Stimulated activated naive CD8-positive, alpha-beta T cell treated with anti-CD3 and anti-CD28 coated beads, Interleukin-15, amount 100 ng/mL, for 72 hours (primary cell): ENCODE data around the gene MAGI1.
A peak's percentile ranks its signal among the peaks of the same experiment; 100 is the strongest.

Source experiments
- ATAC-seq: fragments of 150-1000 bp; cut with Tn5 transposase; 2 replicates; pipeline ENCODE4 v1.10.0; 2021; ENCODE audit warnings: mild to moderate bottlenecking, moderate library complexity
- DNase-seq, 2 donors: peaks; one replicate each; pipeline ENCODE4 v3.0.0; 2021 to 2022
- H3K27ac Mint-ChIP-seq, 2 donors: one replicate each; pipeline ENCODE4 v1.8.0; 2022; ENCODE audit warnings: mild to moderate bottlenecking in 2 of 2, mixed read lengths in 2 of 2, moderate library complexity in 2 of 2
- H3K27me3 Mint-ChIP-seq: one replicate; pipeline ENCODE4 v1.8.0; 2022; ENCODE audit warnings: mixed read lengths
- H3K4me1 Mint-ChIP-seq: one replicate; pipeline ENCODE4 v1.8.0; 2022; ENCODE audit warnings: mild to moderate bottlenecking, mixed read lengths
- H3K4me3 Mint-ChIP-seq, 2 donors: one replicate each; pipeline ENCODE4 v1.8.0; 2022; ENCODE audit warnings: mild to moderate bottlenecking in 2 of 2, mixed read lengths in 2 of 2, moderate library complexity in 1 of 2
- H3K9me3 Mint-ChIP-seq, 2 donors: one replicate each; pipeline ENCODE4 v1.8.0; 2022; ENCODE audit warnings: mixed read lengths in 2 of 2

MAGI1 gene

DNA sequence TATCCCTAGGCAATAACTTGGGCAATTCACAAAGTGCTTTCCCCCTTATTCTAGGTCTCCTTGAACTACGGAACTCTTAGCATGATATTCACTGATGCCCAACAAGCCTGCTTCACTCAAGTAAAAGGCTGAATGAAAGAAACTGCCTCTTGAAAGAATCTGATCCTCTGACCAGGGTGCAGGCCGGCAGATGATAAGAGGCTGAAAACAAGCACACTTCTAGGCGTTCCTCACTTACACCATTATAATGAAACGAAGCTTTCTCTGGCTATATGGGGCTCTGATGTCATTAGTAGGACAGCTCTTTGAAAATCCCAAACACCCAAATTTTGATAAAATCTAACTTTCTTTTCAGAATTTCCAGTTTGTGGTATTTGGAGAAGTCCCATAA is 28.4 kb downstream of the MAGI1 start:
- ATAC-seq, result no peak
- Mint-ChIP-seq H3K4me3 (no peak overlapping the region), H3K27me3 (peaks cover 19% of the 10 kb centered on the region)

DNA sequence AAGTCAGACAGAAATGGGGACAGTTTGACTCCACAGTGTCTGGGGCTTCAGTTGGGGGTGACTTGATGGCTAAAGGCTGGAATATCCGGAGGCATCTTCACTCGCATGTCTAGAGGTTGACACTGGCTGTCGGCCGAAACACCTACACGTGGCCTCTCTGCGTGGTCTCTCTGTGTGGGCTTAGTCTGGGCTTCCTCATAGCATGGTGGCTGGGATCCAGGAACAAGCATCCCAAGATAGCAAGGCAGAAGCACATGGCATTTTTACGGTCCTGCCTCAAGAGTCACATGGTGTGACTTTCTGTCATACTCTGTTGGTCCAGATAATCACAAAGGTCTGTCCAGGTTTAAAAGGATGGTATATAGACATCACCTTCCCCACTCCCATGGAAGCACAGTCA is 34.5 kb downstream of the MAGI1 start:
- Mint-ChIP-seq H3K9me3 (no peaks in the 10 kb centered on the region), H3K4me1 (no peaks in the 10 kb centered on the region), H3K27me3 (peaks cover 36% of the 10 kb centered on the region), H3K4me3 (no peak overlapping the region), H3K27ac (no peak overlapping the region)
- DNase-seq (no peak), ATAC-seq (no peak)

More for the DNA sequence above, 28.4 kb downstream of the MAGI1 start:
- H3K27ac Mint-ChIP-seq, result peak overlapping the region in 1 of 2 donors; percentile 78
- no peaks in the 10 kb centered on the region for H3K9me3 Mint-ChIP-seq
- DNase-seq, result no peak
- H3K4me1 Mint-ChIP-seq, result no peaks in the 10 kb centered on the region

DNA sequence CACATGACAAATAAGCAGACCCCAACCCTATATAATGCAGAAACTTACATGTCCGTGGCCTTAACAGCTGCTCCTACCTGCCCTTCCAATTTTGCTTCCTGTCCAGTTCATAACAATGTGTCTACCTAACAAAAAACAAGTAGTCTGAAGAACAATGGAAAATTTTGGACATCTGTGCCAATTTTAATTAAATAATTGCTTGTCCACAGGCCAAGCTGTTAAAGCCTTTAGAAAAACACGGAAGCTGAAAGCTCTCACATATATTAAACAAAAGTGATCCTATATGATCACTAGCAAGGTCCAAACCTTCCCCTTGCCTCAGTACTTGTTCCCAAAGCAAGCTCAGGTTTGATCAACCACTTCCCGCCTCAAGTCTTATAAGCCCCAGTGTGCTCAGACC is 37.1 kb downstream of the MAGI1 start:
- Mint-ChIP-seq H3K9me3 (no peaks in the 10 kb centered on the region), H3K27me3 (peaks cover 17% of the 10 kb centered on the region), H3K27ac (no peak overlapping the region), H3K4me1 (no peaks in the 10 kb centered on the region), H3K4me3 (no peak overlapping the region)
- no peak for DNase-seq
- ATAC-seq, result no peak

DNA sequence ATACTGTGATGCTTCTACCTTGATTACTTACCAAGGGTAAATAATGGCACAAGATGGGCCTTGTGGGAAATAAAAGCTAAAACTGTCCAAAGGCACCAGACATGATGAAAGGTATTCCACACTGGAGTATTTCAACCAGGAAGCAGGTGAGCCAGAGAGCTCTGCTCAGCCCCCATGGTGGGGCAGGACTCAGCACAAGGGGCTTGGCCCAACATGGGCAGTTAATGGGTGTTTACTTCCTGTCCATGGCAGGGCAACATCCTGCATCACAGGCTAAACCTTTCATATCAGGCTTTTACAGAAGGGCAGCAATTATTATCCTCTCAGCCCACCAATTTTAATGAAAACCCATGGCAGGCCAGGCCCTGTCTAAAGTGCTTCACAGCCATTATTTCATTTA is 38.2 kb downstream of the MAGI1 start:
- DNase-seq, result no peak
- no peaks in the 10 kb centered on the region for H3K4me1 Mint-ChIP-seq
- no peak for ATAC-seq
- no peak overlapping the region for H3K27ac Mint-ChIP-seq
- H3K4me3 Mint-ChIP-seq, result no peak overlapping the region
- peaks cover 17% of the 10 kb centered on the region for H3K27me3 Mint-ChIP-seq
- no peaks in the 10 kb centered on the region for H3K9me3 Mint-ChIP-seq

DNA sequence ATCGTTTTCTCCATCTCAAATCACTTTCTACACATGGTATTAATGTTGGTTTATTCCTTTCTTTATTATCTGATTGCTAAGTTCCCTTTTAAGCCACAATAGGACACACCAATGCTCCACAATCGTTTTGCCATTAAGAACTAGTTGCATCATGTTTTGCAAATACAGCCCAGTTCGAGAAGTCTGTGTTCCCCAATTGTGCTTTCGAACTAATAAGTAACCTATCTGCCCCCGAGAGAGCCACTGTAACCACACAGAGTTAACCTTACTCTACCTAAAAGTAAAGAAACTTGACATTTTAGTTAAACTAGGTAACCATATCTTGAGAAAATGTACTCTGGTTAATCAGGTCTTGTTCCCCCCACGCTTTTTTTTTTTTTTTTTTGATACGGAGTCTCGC is 39.1 kb downstream of the MAGI1 start:
- no peak for DNase-seq
- no peak overlapping the region for H3K27ac Mint-ChIP-seq
- no peak overlapping the region for H3K4me3 Mint-ChIP-seq
- no peaks in the 10 kb centered on the region for H3K4me1 Mint-ChIP-seq
- no peak for ATAC-seq
- peaks cover 16% of the 10 kb centered on the region for H3K27me3 Mint-ChIP-seq
- no peaks in the 10 kb centered on the region for H3K9me3 Mint-ChIP-seq

DNA sequence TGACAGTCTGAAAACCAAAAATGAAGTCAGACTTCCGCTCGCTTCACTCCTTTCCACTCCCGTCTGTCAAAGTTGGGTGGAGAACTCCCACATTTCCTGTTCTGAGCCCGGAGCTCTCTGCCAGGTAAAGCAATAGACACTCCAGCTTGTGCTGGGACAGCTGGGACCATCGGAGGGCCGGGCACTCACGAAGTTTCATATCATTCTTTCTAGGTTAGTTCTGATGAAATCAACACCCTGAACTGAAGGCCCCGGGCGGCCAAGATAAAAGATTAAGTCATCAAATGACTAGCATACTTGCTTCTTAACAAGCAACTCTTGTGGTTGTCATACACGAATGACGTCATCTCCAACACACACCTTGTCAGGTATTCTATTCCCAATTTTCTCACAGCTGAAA is 42.1 kb downstream of the MAGI1 start:
- peaks cover 0 to 4% of the 10 kb centered on the region in 2 donors for H3K9me3 Mint-ChIP-seq
- H3K27ac Mint-ChIP-seq, result no peak overlapping the region
- no peaks in the 10 kb centered on the region for H3K4me1 Mint-ChIP-seq
- ATAC-seq, result no peak
- H3K27me3 Mint-ChIP-seq, result no peaks in the 10 kb centered on the region
- no peak overlapping the region for H3K4me3 Mint-ChIP-seq
- no peak for DNase-seq

DNA sequence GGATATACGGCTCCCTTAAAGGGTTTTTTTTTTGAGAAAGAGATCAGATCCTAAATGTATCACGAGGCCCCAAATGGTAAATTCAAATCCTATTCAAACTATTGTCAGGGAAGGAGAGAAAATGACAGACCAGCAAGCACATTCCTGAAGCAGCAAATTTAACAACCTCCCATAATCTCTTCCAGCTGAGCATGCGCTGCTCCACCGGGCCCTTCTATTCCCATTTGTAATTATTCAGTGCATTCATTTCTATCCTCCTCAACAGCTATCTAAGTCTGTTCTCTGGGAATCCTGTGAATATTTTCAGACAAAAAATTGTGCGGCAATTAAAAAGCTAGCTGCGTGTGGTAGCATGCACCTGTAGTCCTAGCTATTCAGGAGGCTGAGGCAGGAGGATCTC is 43.2 kb downstream of the MAGI1 start:
- H3K4me3 Mint-ChIP-seq, result no peak overlapping the region
- DNase-seq, result no peak
- no peak overlapping the region for H3K27ac Mint-ChIP-seq
- H3K27me3 Mint-ChIP-seq, result no peaks in the 10 kb centered on the region
- peaks cover 0 to 4% of the 10 kb centered on the region in 2 donors for H3K9me3 Mint-ChIP-seq
- no peaks in the 10 kb centered on the region for H3K4me1 Mint-ChIP-seq
- no peak for ATAC-seq

DNA sequence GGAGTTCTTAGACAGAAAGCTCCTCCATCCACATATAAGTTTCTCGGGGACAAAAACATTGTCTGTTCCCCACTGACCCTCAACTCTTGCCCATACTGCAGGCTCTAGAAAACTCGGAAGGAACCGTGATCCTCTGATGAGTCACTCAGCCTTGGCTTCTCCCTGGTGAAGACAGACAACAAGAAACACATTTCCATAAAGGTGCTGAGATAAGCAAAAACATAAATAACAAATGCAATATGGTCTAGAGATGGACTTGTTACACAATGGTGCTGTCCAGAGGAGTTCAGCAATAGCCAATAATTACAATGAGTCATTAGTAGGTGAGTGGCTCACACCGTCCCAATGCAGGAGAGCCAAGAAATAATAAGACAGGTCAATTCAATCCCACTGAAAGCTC is 43.7 kb downstream of the MAGI1 start:
- peaks cover 0 to 4% of the 10 kb centered on the region in 2 donors for H3K9me3 Mint-ChIP-seq
- no peak for ATAC-seq
- H3K27me3 Mint-ChIP-seq, result no peaks in the 10 kb centered on the region
- H3K4me1 Mint-ChIP-seq, result no peaks in the 10 kb centered on the region
- no peak overlapping the region for H3K4me3 Mint-ChIP-seq
- H3K27ac Mint-ChIP-seq, result no peak overlapping the region
- DNase-seq, result no peak

DNA sequence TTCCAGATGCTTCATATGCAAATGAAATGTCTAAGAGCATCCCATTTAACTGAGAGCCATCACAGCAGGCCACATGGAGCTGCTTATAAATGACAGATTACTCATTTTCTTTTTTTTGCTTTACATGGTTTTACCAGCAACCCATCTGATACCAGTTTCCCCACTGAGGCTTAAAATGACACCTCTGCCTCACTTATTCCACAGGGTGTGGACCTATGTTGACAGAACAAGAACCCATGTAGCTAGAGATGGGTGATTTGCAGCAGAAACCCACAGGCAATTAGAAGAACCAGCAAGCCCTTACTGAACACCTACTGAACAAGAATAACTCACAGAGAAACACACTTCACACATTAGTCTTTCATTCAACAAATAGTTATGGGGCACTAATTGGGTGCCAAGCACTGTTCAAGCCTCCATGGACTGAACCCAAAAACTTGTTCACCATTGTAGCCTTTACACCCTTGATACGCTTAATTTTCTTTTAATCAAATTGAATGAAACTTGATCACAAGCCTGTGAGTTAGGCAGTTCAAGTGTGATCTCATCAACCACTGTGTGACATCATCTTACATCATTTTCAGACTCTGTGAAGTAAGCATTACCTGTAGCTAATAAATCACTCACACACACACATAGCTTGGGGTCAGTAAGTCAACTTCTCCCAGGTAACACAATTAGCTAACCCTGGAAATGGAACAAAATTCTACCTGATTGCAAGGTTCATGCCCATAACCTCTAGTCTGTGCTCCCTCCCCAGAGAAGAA is 45.4 kb downstream of the MAGI1 start:
- DNase-seq (no peak), ATAC-seq (no peak)
- Mint-ChIP-seq H3K27me3 (no peaks in the 10 kb centered on the region), H3K4me3 (no peak overlapping the region), H3K9me3 (peaks cover 0 to 4% of the 10 kb centered on the region in 2 donors), H3K27ac (no peak overlapping the region), H3K4me1 (no peaks in the 10 kb centered on the region)

DNA sequence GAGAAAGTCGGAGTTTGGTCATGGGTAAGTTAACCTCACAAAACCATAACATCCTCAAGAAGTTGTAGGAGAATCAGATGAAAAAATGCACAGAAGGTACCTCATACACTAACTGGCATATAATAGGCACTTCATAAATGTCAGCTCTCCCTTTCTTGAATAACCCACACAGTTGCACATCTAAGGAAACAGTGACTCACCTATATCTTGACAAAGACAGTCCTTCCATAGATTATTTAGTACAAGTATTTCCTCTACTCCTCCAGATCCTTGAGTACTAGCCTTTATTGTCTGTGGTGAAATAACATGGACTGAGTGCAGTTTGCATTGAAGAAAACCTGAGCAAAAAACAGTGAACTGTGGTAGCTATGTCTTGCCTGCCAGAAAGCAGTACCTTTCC is 46.6 kb downstream of the MAGI1 start:
- ATAC-seq (no peak), DNase-seq (no peak)
- H3K4me3 Mint-ChIP-seq, result no peak overlapping the region
- no peaks in the 10 kb centered on the region for H3K27me3 Mint-ChIP-seq
- H3K9me3 Mint-ChIP-seq, result peaks cover 0 to 4% of the 10 kb centered on the region in 2 donors
- no peaks in the 10 kb centered on the region for H3K4me1 Mint-ChIP-seq
- no peak overlapping the region for H3K27ac Mint-ChIP-seq

DNA sequence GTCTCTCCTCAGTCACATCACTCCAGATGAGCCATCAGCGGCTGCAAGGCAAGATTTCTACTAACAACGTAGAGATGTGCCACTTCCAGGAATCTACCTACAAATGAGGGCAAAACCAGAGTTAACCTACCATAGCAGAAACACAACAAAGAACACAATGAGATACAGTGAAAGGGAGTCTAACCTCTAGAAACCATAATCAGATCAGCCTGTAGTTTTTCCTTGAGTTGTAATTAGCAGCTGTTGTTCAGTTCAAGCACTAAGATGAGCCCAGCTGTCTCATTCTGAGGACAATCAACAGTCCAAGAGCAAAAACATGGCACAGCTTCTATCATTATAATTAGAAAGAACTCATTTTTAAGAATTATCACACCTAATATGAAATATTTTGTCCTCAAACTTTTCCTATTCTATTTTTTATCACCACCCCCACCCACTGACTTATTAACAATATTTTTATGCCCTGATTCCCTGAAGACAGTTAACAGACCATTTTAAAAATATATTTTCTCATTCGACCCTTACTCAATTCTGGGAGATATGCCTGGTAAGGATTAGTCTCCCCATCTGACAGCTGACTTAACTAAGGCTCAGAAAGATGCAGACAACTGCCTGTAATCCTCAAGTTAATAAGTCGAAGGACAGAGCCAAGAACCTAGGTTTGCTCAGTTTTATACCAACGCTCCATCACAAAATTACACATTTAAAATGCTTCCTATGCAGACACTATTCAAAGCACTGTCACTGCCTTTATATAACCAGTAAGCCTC is 50.1 kb downstream of the MAGI1 start:
- Mint-ChIP-seq H3K27ac (no peak overlapping the region), H3K4me1 (no peaks in the 10 kb centered on the region), H3K27me3 (no peaks in the 10 kb centered on the region), H3K9me3 (no peaks in the 10 kb centered on the region), H3K4me3 (no peak overlapping the region)
- DNase-seq (no peak), ATAC-seq (no peak)

DNA sequence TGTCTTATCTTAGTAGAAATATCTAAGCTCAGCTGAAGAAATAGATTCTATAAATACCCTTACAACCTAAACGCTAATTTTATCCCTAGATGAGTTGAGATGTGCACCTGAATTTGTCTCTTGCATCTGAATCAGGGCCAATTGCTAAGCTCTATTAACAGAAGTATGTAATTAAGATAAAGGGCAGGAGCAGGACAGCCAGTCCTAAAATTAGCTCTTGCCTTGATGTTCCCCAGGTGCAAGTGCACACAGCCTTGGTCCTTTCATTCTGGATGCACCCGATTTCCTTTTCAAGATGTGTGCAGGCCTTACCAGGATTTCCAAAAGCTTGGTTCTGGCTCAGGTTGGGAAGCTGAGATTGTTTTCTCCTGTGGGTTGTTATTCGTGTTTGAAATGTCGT is 52.4 kb downstream of the MAGI1 start:
- H3K4me3 Mint-ChIP-seq, result no peak overlapping the region
- H3K9me3 Mint-ChIP-seq, result no peaks in the 10 kb centered on the region
- ATAC-seq (no peak), DNase-seq (no peak)
- H3K4me1 Mint-ChIP-seq, result no peaks in the 10 kb centered on the region
- no peak overlapping the region for H3K27ac Mint-ChIP-seq
- no peaks in the 10 kb centered on the region for H3K27me3 Mint-ChIP-seq

DNA sequence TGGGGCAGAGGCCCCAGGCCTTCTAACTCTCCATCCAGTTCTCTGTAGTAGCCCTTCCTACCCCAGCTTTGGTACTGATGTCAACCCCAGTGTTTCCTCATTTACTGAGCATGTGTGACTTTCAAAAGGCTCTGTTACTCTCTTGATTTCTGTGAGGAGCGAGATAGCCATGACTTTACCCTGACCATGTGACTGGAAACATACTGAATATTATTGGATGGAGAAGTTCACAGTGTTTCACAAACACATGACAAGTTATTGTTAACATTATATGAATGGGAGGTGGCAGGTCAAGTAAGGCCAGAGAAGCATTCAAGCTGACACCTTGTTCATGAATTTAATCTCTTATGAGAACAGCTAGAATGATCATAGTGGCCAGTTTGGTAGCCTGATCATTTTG is 53.7 kb downstream of the MAGI1 start:
- H3K9me3 Mint-ChIP-seq, result no peaks in the 10 kb centered on the region
- no peak overlapping the region for H3K4me3 Mint-ChIP-seq
- ATAC-seq, result no peak

DNA sequence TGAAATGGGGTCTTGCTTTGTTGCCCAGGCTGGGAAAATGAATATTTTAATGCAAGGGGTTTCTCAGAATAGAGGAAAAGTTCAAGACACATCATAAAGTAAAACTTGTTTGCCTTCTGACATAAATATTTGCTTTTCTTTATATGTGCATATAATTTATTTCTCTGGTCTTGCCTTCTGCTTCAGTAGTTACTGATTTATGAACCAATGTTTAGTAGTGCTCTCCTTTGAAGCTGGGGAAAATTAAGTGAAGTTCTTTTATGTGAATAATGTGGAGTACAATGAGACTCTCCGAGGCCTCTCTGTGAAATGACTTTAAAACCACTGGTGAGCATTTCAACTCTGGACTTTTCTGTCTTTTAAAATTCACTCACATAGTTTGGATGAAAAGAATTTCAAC is 55.6 kb downstream of the MAGI1 start:
- peaks cover 1% of the 10 kb centered on the region for H3K27me3 Mint-ChIP-seq
- peaks cover 0 to under 1% of the 10 kb centered on the region in 2 donors for H3K9me3 Mint-ChIP-seq
- no peaks in the 10 kb centered on the region for H3K4me1 Mint-ChIP-seq
- ATAC-seq (no peak), DNase-seq (no peak)
- H3K27ac Mint-ChIP-seq, result no peak overlapping the region
- no peak overlapping the region for H3K4me3 Mint-ChIP-seq

More for the DNA sequence above, 53.7 kb downstream of the MAGI1 start:
- Mint-ChIP-seq H3K27me3 (no peaks in the 10 kb centered on the region), H3K27ac (no peak overlapping the region), H3K4me1 (no peaks in the 10 kb centered on the region)
- DNase-seq, result no peak

DNA sequence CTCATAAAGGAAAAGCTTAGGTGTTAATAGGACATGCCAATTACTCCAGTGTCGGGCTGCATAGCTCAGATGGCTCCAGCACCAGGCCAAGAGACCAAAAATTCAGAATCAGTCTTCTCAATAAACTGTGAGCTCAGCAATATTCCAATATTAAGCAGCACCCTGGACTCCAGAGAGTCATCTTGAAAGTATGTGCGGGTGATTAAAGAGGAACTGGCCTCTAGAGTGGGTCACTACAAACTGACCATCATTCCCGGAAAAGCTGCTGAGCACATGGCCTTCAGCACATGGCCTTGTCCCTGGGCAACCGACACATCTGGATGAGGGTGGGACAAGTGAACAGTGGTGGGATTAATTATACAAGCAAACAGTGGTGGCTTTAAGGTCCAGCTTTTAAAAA is 59.0 kb downstream of the MAGI1 start:
- H3K9me3 Mint-ChIP-seq, result peaks cover 0 to 9% of the 10 kb centered on the region in 2 donors
- no peaks in the 10 kb centered on the region for H3K4me1 Mint-ChIP-seq
- DNase-seq (no peak), ATAC-seq (no peak)
- H3K4me3 Mint-ChIP-seq, result no peak overlapping the region
- no peak overlapping the region for H3K27ac Mint-ChIP-seq
- peaks cover 8% of the 10 kb centered on the region for H3K27me3 Mint-ChIP-seq

DNA sequence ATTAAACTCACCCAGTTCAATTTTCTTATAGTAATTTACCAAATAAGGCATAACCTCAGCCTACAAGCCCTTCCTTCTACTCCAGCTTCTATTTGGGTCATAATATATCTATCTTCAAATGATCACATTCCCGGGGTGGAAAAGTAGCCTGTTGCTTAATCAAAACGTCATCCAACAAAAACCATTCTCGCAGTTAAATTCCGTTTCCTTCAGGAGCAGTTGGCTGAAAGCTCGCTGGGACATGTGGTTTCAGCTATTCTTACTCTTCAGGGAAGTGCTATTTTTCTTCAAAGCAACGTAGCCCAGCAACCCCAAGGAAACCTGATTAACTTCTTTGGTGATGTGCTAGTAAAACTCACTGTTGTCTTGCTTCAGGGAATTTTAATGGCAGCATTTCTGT is 59.6 kb downstream of the MAGI1 start:
- ATAC-seq, result no peak
- H3K27me3 Mint-ChIP-seq, result peaks cover 8% of the 10 kb centered on the region

More for the DNA sequence above, 59.6 kb downstream of the MAGI1 start:
- Mint-ChIP-seq H3K9me3 (peaks cover 0 to 14% of the 10 kb centered on the region in 2 donors), H3K4me3 (no peak overlapping the region), H3K4me1 (no peaks in the 10 kb centered on the region), H3K27ac (no peak overlapping the region)
- no peak for DNase-seq
